Liver (tissue), 4 donors: Measurements from ENCODE around the gene TMEM184C. TPM values are rescaled to one million over a fixed set of nuclear protein-coding genes. Genes with fewer than 3 reads are reported as not detected.

Experiments
- polyA plus RNA-seq, 2 donors: library from polyadenylated mRNA; stranded (reverse) in 1 of 2; unstranded in 1 of 2; fragments of 200-250 nt in 1 of 2; fragments of >200 nt in 1 of 2; fragmentation: Nextera tagmentation in 1 of 2; extraction: Ambion mirVana in 1 of 2; gene quantifications; one replicate each; pipeline versions ENCODE4 v1.2.1 to v1.2.3, GENCODE V29; 2013 to 2015
- total RNA-seq, 2 donors: library from RNA; depleted of rRNA; stranded (reverse); fragments of >200 nt; gene quantifications; one replicate each; pipeline ENCODE4 v1.2.3, GENCODE V29; 2014
- donor health status: healthy.
- donor health status: healthy.
- donor health status: healthy.

Gene TMEM184C
- total and polyA plus RNA-seq, 4 donors, result 9.1 to 31.4 (median 13.4) TPM

Other genes with a start within 250 kb of the TMEM184C start
- gene EDNRA, start 136.3 kb upstream of the TMEM184C start, total RNA-seq, result 1 to 10 TPM; 1.5 to 6.0 TPM
- gene EDNRA, start 136.3 kb upstream of the TMEM184C start, polyA plus RNA-seq, result under 1 TPM; 0.71 to 0.75 TPM
- 1 to 10 TPM; 8.5 TPM for gene PRMT9, start 66.8 kb downstream of the TMEM184C start, total RNA-seq
- 1 to 10 TPM; 2.4 to 2.9 TPM for gene PRMT9, start 66.8 kb downstream of the TMEM184C start, polyA plus RNA-seq
- 10 to 100 TPM in 1 of 2 donors, 1 to 10 TPM in 1; 1.5 to 13.0 TPM for gene ARHGAP10, start 114.7 kb downstream of the TMEM184C start, total RNA-seq
- gene ARHGAP10, start 114.7 kb downstream of the TMEM184C start, polyA plus RNA-seq, result 1 to 10 TPM; 3.7 to 4.9 TPM